Pulmonary artery endothelial cell (primary cell): Measurements from ENCODE around the gene MYEF2. TPM values are rescaled to one million over a fixed set of nuclear protein-coding genes. Genes with fewer than 3 reads are reported as not detected.

Experiments used
- DNase-seq: peaks from one replicate; pipeline ENCODE4 v3.0.0-alpha.2; 2011; ENCODE audit warnings: low read depth, low spot score
- total RNA-seq: library from RNA; depleted of rRNA; stranded (reverse); fragments of >200 nt; gene quantifications from 2 replicates; pipeline ENCODE4 v1.2.3, GENCODE V29; 2014

Gene MYEF2
- total RNA-seq, 1 donor from 2014 or later = 31.3 TPM

DNA sequence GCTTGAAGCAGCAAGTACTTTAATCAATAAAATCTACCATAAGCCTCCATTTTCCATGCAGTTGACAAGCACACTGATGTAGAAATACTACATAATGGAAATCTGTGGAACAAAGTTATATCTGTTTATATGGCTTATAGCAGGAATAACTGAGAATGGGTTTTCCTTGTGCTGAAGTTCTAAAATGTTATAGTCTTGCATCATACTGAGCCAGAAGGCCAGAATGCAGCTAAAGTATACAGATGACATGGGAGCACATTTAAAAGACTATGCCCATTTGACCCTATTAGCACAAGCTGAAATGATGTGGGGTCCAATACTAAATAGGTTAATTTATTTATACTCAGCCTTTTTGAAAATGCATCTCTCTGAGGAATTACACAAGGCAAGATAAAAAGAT, 32.2 kb downstream of the MYEF2 start:
- DNase-seq = no peak

DNA sequence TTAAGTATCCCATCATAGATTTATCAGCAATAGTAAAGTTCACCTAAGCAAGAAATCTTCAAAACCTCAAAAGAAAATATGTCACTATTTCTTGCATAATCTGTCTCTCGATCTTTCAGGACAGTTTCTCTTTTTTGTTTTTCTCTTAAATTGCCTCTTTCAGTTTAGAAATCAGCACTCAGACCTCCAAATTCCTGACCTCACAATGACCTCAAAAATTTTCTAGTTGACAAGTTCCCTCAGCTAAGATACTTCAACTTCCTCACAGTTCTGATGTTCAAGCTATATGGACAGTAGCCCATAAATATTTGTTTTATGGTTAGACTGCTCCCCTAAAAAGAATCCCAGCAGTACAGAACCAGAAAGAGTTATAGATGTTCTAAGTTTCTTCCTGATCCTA, 33.2 kb downstream of the MYEF2 start:
- DNase-seq = no peak

- DNase-seq = no peak
Measured at GRCh38 chr15:48143856-48144255, 34.2 kb downstream of the MYEF2 start.

DNA sequence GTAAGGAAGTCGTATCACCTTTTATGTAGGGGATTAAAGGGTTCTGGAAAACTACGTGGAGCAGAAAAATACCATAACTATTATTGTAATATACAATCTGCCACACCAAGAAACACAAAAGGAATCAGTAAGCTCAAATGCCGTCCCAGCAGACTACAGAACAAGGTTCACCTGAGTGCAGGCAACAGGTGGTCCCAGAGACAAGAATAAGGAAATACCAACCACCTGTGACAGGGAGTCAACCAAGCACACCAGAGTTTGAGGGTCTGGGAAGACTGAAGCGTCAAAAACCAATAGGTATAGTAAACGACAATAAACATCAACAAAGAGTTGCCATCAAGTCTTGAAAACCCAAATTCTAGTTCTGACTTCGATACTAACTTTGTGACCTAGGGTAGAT, 45.2 kb downstream of the MYEF2 start:
- no peak for DNase-seq

GRCh38 chr15:48131324-48131723, 46.8 kb downstream of the MYEF2 start:
- DNase-seq = no peak

- DNase-seq = no peak
Measured at GRCh38 chr15:48126667-48127355, 51.3 kb downstream of the MYEF2 start.

DNA sequence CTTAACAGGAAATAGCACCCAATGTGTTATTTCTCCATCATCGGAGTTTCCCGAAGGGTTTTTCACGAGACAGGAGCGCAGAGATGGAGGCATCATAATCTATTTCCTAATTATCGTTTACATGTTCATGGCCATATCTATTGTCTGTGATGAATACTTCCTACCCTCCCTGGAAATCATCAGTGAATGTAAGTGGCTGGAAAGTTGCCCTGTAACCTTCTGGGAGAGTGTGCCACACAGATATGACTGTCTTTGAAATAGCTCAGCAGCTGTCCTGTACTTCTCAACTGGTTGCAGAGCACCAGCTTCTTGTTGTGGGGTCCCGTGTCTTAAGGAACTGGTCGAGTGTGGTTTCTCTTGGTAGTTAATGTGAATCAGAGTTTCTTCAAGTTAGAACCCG, 56.2 kb downstream of the MYEF2 start:
- no peak for DNase-seq

DNA sequence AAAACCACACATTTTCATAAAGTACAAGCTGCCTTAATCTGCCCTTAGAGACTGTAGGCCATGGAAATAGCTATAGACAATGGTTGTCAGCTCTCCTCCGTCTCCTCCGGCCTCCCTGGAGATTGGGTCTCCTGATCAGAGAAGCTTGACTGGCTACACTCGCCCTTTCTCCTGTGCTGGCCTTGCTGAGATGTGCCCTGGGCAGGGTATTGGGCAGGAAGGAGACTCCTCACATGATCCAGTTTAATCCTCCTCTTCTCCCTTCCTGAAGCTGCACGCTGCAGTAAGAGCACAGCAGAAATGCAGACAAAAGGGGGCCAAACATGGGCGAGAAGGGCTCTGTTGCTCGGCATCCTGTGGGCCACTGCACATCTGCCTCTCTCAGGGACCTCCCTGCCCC, 57.4 kb downstream of the MYEF2 start, which contains the start of gene SLC24A5:
Gene SLC24A5, plus strand, starts transcription at position 246 of the 400 bp plus-strand sequence. Its CDS starts 55 bp downstream, at position 301.
- no peak for DNase-seq

DNA sequence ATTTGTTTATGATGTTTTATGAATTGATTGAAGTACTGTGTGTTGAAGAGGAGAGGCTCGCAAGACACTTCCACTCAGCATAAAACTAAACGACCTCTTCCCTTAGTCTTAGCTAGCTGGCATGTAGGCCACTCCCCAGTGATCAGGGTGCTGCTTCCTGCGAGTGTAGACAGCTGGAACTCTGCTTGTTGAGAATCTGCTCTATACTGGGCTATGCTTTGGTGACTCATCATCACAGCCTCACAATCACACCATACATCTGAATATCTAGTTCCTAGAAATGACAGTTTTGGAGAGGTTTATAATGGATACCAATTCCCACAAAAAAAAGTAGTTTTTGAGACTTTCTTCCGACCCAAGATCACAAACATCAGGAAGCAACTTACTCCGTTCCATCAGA, 58.8 kb downstream of the MYEF2 start:
- DNase-seq = no peak

DNA sequence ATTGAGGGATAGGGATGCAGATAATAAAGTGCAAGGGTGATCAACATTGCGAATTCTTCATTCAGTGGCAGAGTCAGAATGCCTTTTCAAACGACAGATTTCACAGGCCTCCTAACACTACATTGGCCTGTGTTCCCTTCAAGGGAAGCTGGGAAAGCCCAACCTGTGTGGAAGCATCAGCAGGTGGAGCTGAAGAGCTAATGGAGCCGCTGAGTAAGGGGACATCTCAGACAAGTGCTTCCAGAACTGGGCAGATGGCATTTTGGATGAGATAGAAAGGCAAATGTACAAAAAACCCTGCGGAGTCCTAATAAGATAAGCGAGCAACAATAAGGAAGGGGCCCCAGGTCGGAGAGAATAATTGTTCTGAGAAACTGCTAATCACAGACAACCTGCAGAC, 65.9 kb downstream of the MYEF2 start:
- no peak for DNase-seq

DNA sequence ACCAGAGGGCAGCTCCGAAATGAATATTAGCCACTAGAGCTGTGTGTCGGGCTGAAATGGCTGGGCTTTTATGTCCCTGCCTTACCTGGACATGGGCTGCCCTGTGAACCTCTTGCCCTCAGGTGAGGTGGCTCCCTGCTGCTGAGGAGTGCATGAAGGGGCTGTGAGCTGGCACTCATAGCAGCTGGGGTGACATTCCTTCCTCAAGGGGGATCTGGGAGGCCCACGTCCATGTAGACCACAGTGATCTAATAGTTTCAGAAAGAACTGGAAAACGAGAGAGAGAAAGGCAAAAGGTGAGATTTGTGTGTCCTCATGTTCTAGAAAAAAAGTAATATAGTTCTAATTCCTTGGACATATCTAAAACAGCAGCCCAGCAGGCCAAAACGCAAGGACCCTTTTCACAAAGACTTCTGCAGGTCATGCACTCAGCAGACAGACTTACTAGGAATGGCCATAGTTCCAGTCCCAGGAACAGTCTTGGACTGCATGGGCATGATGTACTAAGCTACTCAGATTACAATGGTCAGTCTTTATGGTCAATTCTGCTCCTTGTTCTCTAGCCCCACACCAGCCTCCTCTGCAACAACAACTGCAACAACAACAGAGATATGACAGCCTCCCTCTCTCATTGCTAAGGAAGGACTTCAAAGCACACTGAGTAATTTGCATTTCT, 68.1 kb downstream of the MYEF2 start:
- DNase-seq = no peak

DNA sequence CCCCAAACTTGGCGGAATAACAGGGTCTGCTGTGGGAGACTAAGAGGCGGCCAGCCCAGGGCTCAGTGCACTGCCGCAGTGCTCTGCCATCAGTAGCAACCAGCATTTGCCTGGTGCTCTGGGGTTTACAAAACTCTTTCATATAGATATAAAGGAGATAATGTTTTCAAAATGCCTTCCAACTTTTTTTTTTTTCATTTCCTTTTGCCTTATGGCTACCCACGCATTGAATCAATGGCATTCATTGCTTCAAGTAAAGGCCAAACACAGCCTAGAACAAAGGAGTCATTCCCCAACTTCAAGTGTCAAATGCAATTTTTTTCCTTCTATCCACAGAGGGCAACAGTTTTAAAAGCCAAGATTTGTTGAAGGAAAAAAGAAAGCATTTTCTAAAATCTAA, 68.9 kb downstream of the MYEF2 start:
- DNase-seq = no peak

- DNase-seq = no peak
Measured at GRCh38 chr15:48105936-48106335, 72.2 kb downstream of the MYEF2 start.

- DNase-seq = no peak
Measured at GRCh38 chr15:48103647-48104046, 74.4 kb downstream of the MYEF2 start.

DNA sequence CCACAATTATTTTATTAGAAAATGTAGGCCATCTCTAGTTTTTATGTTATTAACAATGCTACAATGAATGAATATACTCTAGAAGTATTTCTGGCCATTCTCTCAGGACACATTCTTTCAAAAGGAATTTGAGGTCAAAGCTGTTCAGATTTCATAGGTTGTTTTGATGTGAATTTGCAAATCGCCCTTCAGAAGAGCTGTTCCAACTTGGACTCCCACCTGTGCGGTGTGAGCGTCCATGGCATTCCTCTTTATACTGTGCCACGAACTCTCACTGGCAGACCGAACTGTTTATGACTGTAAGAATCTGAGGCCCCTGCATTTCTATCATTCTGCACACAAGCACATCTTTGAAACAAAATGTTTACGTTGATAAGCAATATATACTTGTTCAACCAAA, 75.9 kb downstream of the MYEF2 start:
- no peak for DNase-seq

DNA sequence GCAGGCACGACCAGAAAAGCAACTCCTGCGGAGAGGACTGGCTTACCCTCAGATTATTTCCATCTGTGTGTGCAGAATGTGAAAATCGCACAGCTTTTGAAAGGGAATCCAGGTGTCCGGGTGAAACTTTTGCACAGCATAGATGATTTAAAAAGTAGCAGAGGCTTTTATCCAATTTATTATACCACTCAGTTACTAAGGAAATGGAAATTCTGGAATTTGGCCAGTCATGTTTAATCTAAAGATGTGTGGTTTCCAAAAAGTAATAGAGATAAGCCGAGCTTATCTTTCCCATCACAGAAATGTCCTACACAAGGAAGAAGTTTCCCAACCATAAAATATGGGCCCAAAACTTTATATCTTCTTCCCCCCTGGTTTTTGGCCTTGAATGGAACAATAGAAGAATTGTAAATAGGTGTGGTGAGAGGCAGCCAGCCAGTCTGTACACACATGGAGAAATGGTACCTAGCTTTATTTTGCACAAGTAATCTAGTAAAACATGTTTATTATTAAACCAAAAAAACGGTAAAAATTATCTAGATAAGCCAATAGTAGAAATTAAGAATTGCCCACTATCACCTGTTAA, 76.6 kb downstream of the MYEF2 start:
- DNase-seq = no peak

GRCh38 chr15:48097264-48097663, 80.8 kb downstream of the MYEF2 start:
- no peak for DNase-seq

DNA sequence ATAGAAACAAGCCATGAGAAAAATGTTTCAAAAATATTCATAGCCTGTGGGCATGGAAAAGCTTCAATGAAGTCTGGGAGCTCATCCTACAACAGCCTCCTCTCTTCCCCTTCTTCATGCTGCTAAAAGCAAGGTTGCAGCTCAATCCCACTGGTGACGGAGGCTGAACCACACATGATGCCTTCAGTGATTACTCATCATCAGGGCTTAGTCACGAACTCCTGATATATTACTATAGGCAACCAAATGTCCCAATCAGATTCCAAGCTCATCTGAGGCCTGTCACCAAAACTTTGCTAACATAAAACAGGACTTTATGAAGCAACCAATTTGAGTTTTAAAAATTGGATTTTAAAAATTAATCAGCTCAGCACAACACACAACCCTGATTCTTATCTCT, 81.3 kb downstream of the MYEF2 start:
- no peak for DNase-seq

DNA sequence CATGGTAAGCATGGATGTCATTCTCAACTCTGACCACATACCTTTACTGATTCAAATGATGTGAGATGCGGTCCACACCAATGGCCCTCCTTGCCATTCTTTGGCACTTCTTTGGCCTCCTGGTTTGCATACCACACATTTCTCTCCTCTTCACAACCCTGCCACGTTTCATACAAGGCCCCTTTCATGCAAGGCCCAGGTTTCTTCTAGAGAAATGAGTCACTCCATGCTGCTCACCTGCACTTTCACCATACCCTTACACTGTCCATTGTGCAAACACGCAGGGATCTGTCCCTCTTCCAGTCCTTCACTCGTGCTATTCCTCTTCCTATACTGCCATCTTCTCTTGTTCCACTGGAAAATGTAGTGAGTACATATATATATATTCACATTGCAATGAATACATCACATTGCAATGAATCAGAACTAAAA, 81.7 kb downstream of the MYEF2 start:
- DNase-seq = no peak

DNA sequence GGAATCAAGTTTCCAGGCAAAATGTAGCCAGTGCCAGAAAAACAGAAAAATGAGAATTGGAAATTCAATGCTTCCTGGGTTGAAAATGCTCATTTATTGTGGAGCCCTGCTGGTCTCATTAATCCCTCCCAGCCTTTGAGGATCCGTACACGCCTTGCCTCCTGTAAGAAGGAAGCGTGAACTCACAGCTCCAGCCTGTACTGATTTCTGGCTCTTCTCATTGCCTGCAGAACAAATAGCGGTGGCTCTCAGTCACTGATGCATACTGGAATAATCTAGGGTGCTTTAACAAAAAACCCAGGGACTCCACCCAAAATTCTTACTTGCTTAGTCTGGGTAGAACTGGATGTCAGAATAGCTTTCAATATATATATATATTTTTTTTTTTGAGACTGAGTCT, 86.6 kb downstream of the MYEF2 start:
- DNase-seq = no peak

DNA sequence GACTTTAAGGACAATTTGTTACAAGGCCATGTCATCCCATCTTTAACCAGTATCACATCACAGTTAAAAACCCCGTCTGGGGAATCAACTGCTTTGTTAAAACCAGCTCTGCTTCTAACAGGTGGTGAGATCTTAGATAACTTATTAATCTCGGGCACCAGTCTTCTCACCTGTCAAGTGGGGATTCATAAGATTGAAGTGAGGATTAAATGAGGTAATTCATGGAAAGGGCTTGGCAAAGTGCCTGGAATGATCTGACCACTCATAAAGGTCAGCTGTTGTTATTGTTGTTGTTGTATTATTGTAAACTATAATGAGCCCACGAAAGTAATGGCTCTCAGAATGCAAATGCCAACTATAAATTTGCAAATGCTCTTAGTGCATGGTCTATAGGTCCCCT, 87.4 kb downstream of the MYEF2 start:
- no peak for DNase-seq

GRCh38 chr15:48090115-48090514, 88.0 kb downstream of the MYEF2 start:
- DNase-seq = no peak

DNA sequence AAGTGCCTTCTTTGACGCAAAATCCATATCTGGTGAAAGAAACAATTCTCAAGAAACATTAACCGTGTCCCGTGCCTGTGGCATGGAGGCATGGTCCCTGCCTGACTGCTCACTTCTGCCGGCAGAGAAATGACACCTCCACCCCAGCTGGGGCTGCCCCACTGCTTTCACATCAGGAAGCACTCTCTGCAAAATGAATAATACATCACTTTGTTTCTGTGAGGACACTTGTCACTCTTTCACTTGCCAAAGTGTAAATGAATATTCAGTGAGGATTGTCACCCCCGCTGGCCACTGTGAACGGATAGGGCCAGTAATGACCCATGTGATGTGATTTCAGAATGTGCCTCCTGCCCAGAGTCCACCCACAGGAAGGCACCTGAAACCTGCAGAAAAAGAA, 88.4 kb downstream of the MYEF2 start:
- DNase-seq = no peak
